Loucy (cell line): ENCODE data around the gene SORCS2.

Source experiments
- EZH2phosphoT487 ChIP-seq: fragments of 200-600 bp; IDR thresholded peaks from 2 replicates; pipeline ENCODE4 v1.6.1; 2018; ENCODE audit warnings: antibody characterized with exemption, mild to moderate bottlenecking, moderate library complexity, borderline replicate concordance
- TF ChIP-seq, protein P1 (sequence below): fragments of 200-600 bp; sonication (generic); conservative IDR thresholded peaks from 2 replicates; pipeline ENCODE4 v1.5.1; 2014; ENCODE audit warnings: mild to moderate bottlenecking, antibody characterized with exemption, low read length

DNA sequence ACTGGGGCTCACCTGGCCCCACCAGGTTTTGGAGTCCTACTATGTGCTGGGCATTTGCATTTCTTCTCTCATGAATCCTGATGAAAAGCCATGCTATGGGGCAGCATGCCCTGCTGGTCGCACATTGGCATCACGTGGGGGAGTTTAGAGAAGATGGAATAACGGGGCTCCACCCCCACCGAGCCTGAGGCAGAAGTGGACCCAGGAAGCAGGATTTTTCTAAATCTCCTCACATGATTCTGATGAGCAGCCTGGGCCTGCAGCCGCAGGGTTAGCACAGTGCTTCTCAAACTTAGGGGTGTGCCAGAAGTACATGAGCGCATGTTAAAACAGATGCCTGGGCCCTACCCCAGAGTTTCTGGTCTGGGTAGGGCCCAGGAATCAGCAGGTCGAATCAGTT lies 4.6 kb upstream of the SORCS2 start:
- TF ChIP-seq, protein P1, sequence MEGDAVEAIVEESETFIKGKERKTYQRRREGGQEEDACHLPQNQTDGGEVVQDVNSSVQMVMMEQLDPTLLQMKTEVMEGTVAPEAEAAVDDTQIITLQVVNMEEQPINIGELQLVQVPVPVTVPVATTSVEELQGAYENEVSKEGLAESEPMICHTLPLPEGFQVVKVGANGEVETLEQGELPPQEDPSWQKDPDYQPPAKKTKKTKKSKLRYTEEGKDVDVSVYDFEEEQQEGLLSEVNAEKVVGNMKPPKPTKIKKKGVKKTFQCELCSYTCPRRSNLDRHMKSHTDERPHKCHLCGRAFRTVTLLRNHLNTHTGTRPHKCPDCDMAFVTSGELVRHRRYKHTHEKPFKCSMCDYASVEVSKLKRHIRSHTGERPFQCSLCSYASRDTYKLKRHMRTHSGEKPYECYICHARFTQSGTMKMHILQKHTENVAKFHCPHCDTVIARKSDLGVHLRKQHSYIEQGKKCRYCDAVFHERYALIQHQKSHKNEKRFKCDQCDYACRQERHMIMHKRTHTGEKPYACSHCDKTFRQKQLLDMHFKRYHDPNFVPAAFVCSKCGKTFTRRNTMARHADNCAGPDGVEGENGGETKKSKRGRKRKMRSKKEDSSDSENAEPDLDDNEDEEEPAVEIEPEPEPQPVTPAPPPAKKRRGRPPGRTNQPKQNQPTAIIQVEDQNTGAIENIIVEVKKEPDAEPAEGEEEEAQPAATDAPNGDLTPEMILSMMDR = no peak
- TF ChIP-seq EZH2phosphoT487 = no peak
